NCI-H1417 (cell line): ENCODE measurements around the gene COBLL1.
"Not testable (repeated sequence)": the region's sequence is repeated elsewhere in the genome, so short reads cannot be mapped to it uniquely, and the experiment has no call there.

Experiments
- DNase-seq, 3 experiments: peaks; one replicate each; lab custom pipeline; 2025; lab: John Stamatoyannopoulos, UW

The COBLL1 gene

GRCh38 chr2:164717000-164717803 lies 124.4 kb downstream of the COBLL1 start:
- DNase-seq, result peak in 1 of 3 experiments; percentile 13

GRCh38 chr2:164714471-164714870 lies 127.2 kb downstream of the COBLL1 start:
- no peak for DNase-seq

GRCh38 chr2:164711766-164712138 lies 129.9 kb downstream of the COBLL1 start:
- no peak for DNase-seq

GRCh38 chr2:164710837-164711765 lies 130.5 kb downstream of the COBLL1 start:
- no peak for DNase-seq

GRCh38 chr2:164710252-164710836 lies 131.3 kb downstream of the COBLL1 start:
- not testable (repeated sequence) for DNase-seq

- DNase-seq, result no peak
Observed at GRCh38 chr2:164706522-164706921, 135.1 kb downstream of the COBLL1 start.

- no peak for DNase-seq
Observed at GRCh38 chr2:164705412-164706167, 136.0 kb downstream of the COBLL1 start.

- no peak for DNase-seq
Observed at GRCh38 chr2:164703915-164704706, 137.5 kb downstream of the COBLL1 start.

- no peak for DNase-seq
Observed at GRCh38 chr2:164701565-164701964, 140.1 kb downstream of the COBLL1 start.

- no peak for DNase-seq
Observed at GRCh38 chr2:164700390-164700789, 141.2 kb downstream of the COBLL1 start.

- peak in 1 of 3 experiments; percentile 6 for DNase-seq
Observed at GRCh38 chr2:164697688-164698461, 143.7 kb downstream of the COBLL1 start.

- DNase-seq, result no peak
Observed at GRCh38 chr2:164696634-164697033, 145.0 kb downstream of the COBLL1 start.

- DNase-seq, result no peak
Observed at GRCh38 chr2:164694275-164694695, 147.3 kb downstream of the COBLL1 start.

GRCh38 chr2:164693834-164694233 lies 147.8 kb downstream of the COBLL1 start:
- no peak for DNase-seq

GRCh38 chr2:164693390-164693789 lies 148.2 kb downstream of the COBLL1 start:
- DNase-seq, result no peak

GRCh38 chr2:164692958-164693357 lies 148.7 kb downstream of the COBLL1 start:
- DNase-seq, result no peak

GRCh38 chr2:164692114-164692513 lies 149.5 kb downstream of the COBLL1 start:
- DNase-seq, result no peak

- no peak for DNase-seq
Observed at GRCh38 chr2:164691346-164691887, 150.2 kb downstream of the COBLL1 start.

- DNase-seq, result peak in 1 of 3 experiments; percentile 0
Observed at GRCh38 chr2:164690361-164690760, 151.3 kb downstream of the COBLL1 start.
